ENCODE results near the gene CARMIL1. TPM values are rescaled to one million over a fixed set of nuclear protein-coding genes. Genes with fewer than 3 reads are reported as not detected.

The CARMIL1 gene
- total RNA-seq, 1 donor from 2014 or later, result 86.3 TPM

DNA sequence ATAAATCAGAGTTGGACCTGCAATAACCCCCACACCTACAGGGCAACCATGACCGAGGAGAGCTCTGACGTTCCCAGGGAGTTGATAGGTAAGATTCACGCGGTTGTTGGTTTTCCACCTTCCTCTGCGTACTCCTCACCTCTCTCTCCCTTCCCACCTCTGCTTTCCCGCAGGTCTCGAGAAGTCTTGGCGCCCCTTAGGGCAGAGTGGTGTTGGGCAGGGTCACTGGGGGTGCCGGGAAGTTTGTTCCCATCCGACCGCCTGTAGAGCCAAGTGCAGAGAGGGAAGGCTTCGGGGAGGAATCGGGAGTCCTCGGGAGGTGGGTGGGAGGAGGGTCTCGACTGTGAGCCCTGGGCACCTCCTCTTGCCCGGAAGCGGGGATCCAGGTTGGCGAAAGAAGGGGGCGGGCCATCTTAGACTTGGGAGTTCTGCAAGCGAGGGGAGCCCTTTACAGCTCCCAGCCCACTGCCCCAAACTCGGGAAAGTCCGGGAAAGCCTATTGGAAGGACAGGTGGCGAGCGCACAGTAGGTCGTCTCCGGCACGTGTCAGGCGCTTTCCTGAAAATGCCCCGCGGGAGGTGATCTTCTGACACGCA, 672 bp downstream of the CARMIL1 start:
- peak overlapping the region; percentile 94 for H3K27ac Mint-ChIP-seq
- TF ChIP-seq, protein P1, sequence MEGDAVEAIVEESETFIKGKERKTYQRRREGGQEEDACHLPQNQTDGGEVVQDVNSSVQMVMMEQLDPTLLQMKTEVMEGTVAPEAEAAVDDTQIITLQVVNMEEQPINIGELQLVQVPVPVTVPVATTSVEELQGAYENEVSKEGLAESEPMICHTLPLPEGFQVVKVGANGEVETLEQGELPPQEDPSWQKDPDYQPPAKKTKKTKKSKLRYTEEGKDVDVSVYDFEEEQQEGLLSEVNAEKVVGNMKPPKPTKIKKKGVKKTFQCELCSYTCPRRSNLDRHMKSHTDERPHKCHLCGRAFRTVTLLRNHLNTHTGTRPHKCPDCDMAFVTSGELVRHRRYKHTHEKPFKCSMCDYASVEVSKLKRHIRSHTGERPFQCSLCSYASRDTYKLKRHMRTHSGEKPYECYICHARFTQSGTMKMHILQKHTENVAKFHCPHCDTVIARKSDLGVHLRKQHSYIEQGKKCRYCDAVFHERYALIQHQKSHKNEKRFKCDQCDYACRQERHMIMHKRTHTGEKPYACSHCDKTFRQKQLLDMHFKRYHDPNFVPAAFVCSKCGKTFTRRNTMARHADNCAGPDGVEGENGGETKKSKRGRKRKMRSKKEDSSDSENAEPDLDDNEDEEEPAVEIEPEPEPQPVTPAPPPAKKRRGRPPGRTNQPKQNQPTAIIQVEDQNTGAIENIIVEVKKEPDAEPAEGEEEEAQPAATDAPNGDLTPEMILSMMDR (IDR thresholded peaks at IDR 0.05; ENCODE audit: unreplicated experiment), result no peak
- DNase-seq (ENCODE audit: low spot score, unreplicated experiment), result peak; percentile 33
- no peaks in the 10 kb centered on the region for H3K27me3 Mint-ChIP-seq
- peaks cover 6% of the 10 kb centered on the region for H3K36me3 Mint-ChIP-seq (ENCODE audit: insufficient read depth)
- H3K9me3 Mint-ChIP-seq (ENCODE audit: low read depth), result no peaks in the 10 kb centered on the region
- peaks cover 53% of the 10 kb centered on the region for H3K4me1 Mint-ChIP-seq (ENCODE audit: low read depth)
- peak overlapping the region; percentile 98 for H3K4me3 Mint-ChIP-seq (ENCODE audit: low read depth)

DNA sequence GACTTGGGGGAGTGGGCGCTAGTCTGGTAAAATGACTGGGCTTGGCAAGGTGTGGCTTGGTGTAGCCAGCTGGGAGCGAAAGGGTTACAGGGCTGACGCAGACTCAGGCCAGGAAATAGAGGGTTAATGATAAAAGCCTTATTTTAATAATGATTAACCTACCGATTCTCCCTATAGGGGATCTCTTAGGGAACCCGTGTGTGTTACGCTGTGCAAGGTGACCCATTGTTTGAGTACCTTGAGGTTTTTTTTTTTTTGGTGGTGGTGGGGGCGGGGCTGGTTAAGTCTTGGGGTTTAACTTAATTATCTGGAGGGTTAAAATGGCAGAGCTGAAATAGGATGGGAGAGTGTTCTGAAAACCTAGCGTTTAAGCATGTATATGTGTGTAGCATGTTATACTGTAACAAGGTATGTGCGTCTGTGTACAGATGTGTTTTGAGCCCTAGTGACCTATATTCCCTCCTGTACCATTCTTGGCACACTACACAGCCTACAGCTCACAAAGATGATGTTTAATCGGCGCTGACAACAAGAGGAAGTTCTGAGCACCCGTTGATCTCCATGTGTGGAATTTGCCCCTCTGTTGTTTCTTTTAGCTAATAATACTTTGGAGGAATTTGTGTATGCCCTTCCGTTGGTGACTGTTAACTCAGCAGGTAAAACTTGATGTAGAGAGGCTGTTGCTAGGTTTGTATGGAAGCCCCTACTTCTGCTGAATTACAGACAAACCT, 1.3 kb downstream of the CARMIL1 start:
- Mint-ChIP-seq H3K4me3 (ENCODE audit: low read depth) (peak overlapping the region; percentile 98), H3K27me3 (no peaks in the 10 kb centered on the region), H3K4me1 (ENCODE audit: low read depth) (peaks cover 58% of the 10 kb centered on the region), H3K36me3 (ENCODE audit: insufficient read depth) (peaks cover 11% of the 10 kb centered on the region), H3K9me3 (ENCODE audit: low read depth) (no peaks in the 10 kb centered on the region), H3K27ac (peak overlapping the region; percentile 94)
- TF ChIP-seq, protein P1 (IDR thresholded peaks at IDR 0.05; ENCODE audit: unreplicated experiment), result no peak
- no peak for DNase-seq (ENCODE audit: low spot score, unreplicated experiment)

DNA sequence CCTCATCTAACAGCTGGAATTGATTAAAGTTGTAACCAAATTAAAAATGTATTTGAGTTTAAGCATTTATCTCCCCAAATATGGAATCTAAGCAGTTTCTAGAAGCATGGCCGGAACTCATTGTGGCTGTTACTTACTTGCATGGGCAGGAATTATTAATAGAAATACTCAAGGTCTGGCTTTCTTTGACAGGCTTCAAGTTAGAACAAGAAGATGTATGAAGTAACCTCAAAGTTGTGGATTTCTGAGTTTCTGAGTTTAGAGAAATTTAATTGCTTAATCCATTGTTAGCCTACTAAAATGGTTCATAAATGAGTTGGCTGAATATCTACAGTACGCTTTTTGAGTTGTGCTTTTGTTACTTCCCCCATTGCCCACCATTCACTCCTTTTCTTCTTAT, 7.7 kb downstream of the CARMIL1 start:
- DNase-seq (ENCODE audit: low spot score, unreplicated experiment), result no peak
- Mint-ChIP-seq H3K4me1 (ENCODE audit: low read depth) (peaks cover 56% of the 10 kb centered on the region), H3K27ac (no peak overlapping the region), H3K36me3 (ENCODE audit: insufficient read depth) (peaks cover 23% of the 10 kb centered on the region), H3K4me3 (ENCODE audit: low read depth) (no peak overlapping the region), H3K27me3 (no peaks in the 10 kb centered on the region), H3K9me3 (ENCODE audit: low read depth) (no peaks in the 10 kb centered on the region)
- TF ChIP-seq, protein P1 (IDR thresholded peaks at IDR 0.05; ENCODE audit: unreplicated experiment), result no peak

DNA sequence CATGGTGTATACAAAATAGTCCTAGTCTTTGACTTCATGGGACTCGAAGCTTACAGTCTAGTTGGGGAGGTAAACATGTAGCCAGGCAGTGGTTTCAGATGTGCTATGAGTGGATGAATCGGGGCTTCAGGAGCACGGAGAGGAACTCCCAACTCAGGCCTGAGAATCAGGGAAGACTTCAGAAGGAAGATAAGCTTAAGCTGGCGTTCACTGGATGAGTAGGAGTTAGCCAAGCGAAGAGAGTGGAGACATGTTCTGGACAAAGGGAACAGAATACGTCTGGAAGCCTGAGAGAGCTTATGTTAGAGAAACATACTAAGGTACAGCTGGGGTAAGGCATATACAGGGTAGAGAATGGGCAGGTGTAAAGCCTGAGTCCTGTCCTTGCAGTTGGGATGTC, 8.8 kb downstream of the CARMIL1 start:
- Mint-ChIP-seq H3K27ac (peak overlapping the region; percentile 54), H3K36me3 (ENCODE audit: insufficient read depth) (peaks cover 21% of the 10 kb centered on the region), H3K9me3 (ENCODE audit: low read depth) (no peaks in the 10 kb centered on the region), H3K27me3 (no peaks in the 10 kb centered on the region), H3K4me3 (ENCODE audit: low read depth) (no peak overlapping the region), H3K4me1 (ENCODE audit: low read depth) (peaks cover 54% of the 10 kb centered on the region)
- DNase-seq (ENCODE audit: low spot score, unreplicated experiment), result no peak
- TF ChIP-seq, protein P1 (IDR thresholded peaks at IDR 0.05; ENCODE audit: unreplicated experiment), result no peak

DNA sequence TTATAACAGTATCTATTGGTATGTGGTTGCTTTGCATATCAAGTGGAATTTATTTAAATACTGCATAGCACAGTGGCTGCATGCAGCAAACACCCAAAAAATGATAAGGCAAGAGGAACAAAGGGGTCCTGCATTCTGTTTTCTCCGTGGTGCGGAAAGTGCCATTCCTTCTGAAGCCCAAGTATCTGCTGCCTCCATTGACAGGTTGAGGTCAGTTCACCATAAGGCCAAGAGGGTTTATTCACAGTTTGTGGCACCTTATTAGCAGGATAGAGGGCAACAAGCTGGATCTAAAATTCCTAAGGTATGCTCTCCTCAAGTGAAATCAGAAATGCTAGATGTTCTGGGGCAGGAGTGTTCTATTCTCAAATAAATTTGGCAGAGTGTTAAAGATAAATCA, 9.3 kb downstream of the CARMIL1 start:
- DNase-seq (ENCODE audit: low spot score, unreplicated experiment), result no peak
- H3K4me3 Mint-ChIP-seq (ENCODE audit: low read depth), result no peak overlapping the region
- peaks cover 48% of the 10 kb centered on the region for H3K4me1 Mint-ChIP-seq (ENCODE audit: low read depth)
- H3K9me3 Mint-ChIP-seq (ENCODE audit: low read depth), result no peaks in the 10 kb centered on the region
- TF ChIP-seq, protein P1 (IDR thresholded peaks at IDR 0.05; ENCODE audit: unreplicated experiment), result no peak
- peak overlapping the region; percentile 19 for H3K27ac Mint-ChIP-seq
- H3K27me3 Mint-ChIP-seq, result no peaks in the 10 kb centered on the region
- peaks cover 17% of the 10 kb centered on the region for H3K36me3 Mint-ChIP-seq (ENCODE audit: insufficient read depth)

Measured in progenitor cell of endocrine pancreas (in vitro differentiated cells).